ENCODE measurements around the gene MAST4.

- TF ChIP-seq CTCF (conservative IDR thresholded peaks at IDR 0.05; ENCODE audit: low read length) (no peak), EZH2phosphoT487 (IDR thresholded peaks at IDR 0.05; ENCODE audit: borderline replicate concordance, low read depth, low read length) (no peak)
Measured at GRCh38 chr5:66894480-66895240, 298.5 kb downstream of the MAST4 start.
